Esophagus squamous epithelium (tissue), 5 donors: ENCODE results near the gene TOMM22. TPM values are rescaled to one million over a fixed set of nuclear protein-coding genes. Genes with fewer than 3 reads are reported as not detected.
A peak's percentile ranks its signal among the peaks of the same experiment; 100 is the strongest.

ENCODE experiments used
- DNase-seq: peaks from one replicate; lab custom pipeline; 2025; lab: John Stamatoyannopoulos, UW
- H3K27ac ChIP-seq, 4 donors: fragments of 200-600 bp; sonication (generic); one replicate each; pipeline ENCODE4 v1.5.1; 2016 to 2019; ENCODE audit warnings: mild to moderate bottlenecking in 1 of 4
- H3K27me3 ChIP-seq, 4 donors: fragments of 200-600 bp; sonication (generic); 1 replicate in 3 of 4; 2 replicates in 1 of 4; pipeline versions ENCODE4 v1.5.1 to v1.6.0; 2017 to 2021; ENCODE audit warnings: antibody characterized with exemption in 1 of 4
- H3K36me3 ChIP-seq, 3 donors: fragments of 200-600 bp; sonication (generic); one replicate each; pipeline ENCODE4 v1.5.1; 2016 to 2019
- H3K4me1 ChIP-seq, 3 donors: fragments of 200-600 bp; sonication (generic); one replicate each; pipeline ENCODE4 v1.5.1; 2017 to 2019
- H3K4me3 ChIP-seq, 4 donors: fragments of 200-600 bp; sonication (generic); 1 replicate in 3 of 4; 2 replicates in 1 of 4; pipeline ENCODE4 v1.5.1; 2016 to 2019; ENCODE audit warnings: mild to moderate bottlenecking in 2 of 4, moderate library complexity in 1 of 4
- H3K9me3 ChIP-seq, 3 donors: fragments of 200-600 bp; sonication (generic); one replicate each; pipeline ENCODE4 v1.5.1; 2016 to 2019
- CTCF ChIP-seq, 6 experiments: fragments of 450-650 bp in 4 of 6; fragments of 200-600 bp in 2 of 6; sonication (generic) in 2 of 6; IDR thresholded peaks; one replicate each; pipeline ENCODE4 v1.5.1; 2016 to 2019; ENCODE audit warnings: antibody characterized with exemption in 6 of 6, mild to moderate bottlenecking in 4 of 6, moderate library complexity in 4 of 6
- POLR2A ChIP-seq, 4 donors: fragments of 450-650 bp; IDR thresholded peaks; one replicate each; pipeline ENCODE4 v1.6.1; 2017; ENCODE audit warnings: antibody characterized with exemption in 4 of 4, mild to moderate bottlenecking in 4 of 4, moderate library complexity in 3 of 4
- WGBS, 2 donors: methylation state at CpG; one replicate each; pipeline ENCODE4 v1.1.5; 2018; 5-methylcytosine and 5-hydroxymethylcytosine counted together
- intact Hi-C: fragments of 100-400 bp; cut with DNase I; formaldehyde crosslinking; loops from one replicate; pipeline ENCODE4 v1.15.0; 2022
- total RNA-seq, 4 donors: library from RNA; depleted of rRNA; stranded (reverse); fragments of >200 nt; gene quantifications; one replicate each; pipeline ENCODE4 v1.1.0, GENCODE V29; 2016
- donor health status: DM: yes; HTN: yes; CAD: no.

Gene TOMM22
- total RNA-seq, 4 donors from 2014 or later = 23.4 to 73.7 (median 57.2) TPM

GRCh38 chr22:38717244-38717643, 35.5 kb downstream of the TOMM22 start:
- H3K4me1 ChIP-seq = peaks cover 4 to 56% (median 34%) of the 10 kb centered on the region in 3 donors
- intact Hi-C loops = no loop called here
- no peaks in the 10 kb centered on the region for H3K9me3 ChIP-seq
- 93 to 95% methylated on average over 5 to 6 of the region's 6 CpGs for WGBS, 2 donors
- peaks cover 0 to 71% (median 12%) of the 10 kb centered on the region in 3 donors for H3K36me3 ChIP-seq
- TF ChIP-seq CTCF (IDR thresholded peaks at IDR 0.05) = no peak
- TF ChIP-seq POLR2A (IDR thresholded peaks at IDR 0.05) = no peak
- no peak for DNase-seq
- peak overlapping the region in 2 of 4 donors; percentile 47 to 72 for H3K27ac ChIP-seq
- H3K4me3 ChIP-seq = no peak overlapping the region
- no peaks in the 10 kb centered on the region for H3K27me3 ChIP-seq

GRCh38 chr22:38718414-38718813, 36.7 kb downstream of the TOMM22 start:
- Histone ChIP-seq H3K4me3 (no peak overlapping the region), H3K27ac (peak overlapping the region; percentile 17 to 72 (median 52)), H3K36me3 (peaks cover 0 to 76% (median 19%) of the 10 kb centered on the region in 3 donors), H3K4me1 (peaks cover 4 to 50% (median 30%) of the 10 kb centered on the region in 3 donors), H3K9me3 (no peaks in the 10 kb centered on the region), H3K27me3 (no peaks in the 10 kb centered on the region)
- TF ChIP-seq CTCF (IDR thresholded peaks at IDR 0.05) (peak in 5 of 6 experiments; percentile 48 to 90 (median 78)), POLR2A (IDR thresholded peaks at IDR 0.05) (no peak)
- 12 to 29% methylated on average over 6 of the region's 6 CpGs for WGBS, 2 donors
- DNase-seq = no peak
- intact Hi-C loops = no loop called here

- DNase-seq = no peak
- H3K36me3 ChIP-seq = peaks cover 0 to 84% (median 21%) of the 10 kb centered on the region in 3 donors
- no peak overlapping the region for H3K4me3 ChIP-seq
- 90 to 93% methylated on average over 6 of the region's 6 CpGs for WGBS, 2 donors
- TF ChIP-seq POLR2A (IDR thresholded peaks at IDR 0.05) = no peak
- no peaks in the 10 kb centered on the region for H3K27me3 ChIP-seq
- H3K4me1 ChIP-seq = peaks cover 4 to 45% (median 30%) of the 10 kb centered on the region in 3 donors
- peak overlapping the region; percentile 15 to 72 (median 58) for H3K27ac ChIP-seq
- no peaks in the 10 kb centered on the region for H3K9me3 ChIP-seq
- intact Hi-C loops = no loop called here
Measured at GRCh38 chr22:38719196-38719595, 37.4 kb downstream of the TOMM22 start.

GRCh38 chr22:38720350-38720749, 38.6 kb downstream of the TOMM22 start:
- intact Hi-C loops = no loop called here
- TF ChIP-seq CTCF (IDR thresholded peaks at IDR 0.05) = no peak
- no peak for TF ChIP-seq POLR2A (IDR thresholded peaks at IDR 0.05)
- peaks cover 2 to 93% (median 30%) of the 10 kb centered on the region in 3 donors for H3K36me3 ChIP-seq

GRCh38 chr22:38721551-38721950, 39.8 kb downstream of the TOMM22 start:
- no peak for DNase-seq
- Histone ChIP-seq H3K27ac (no peak overlapping the region), H3K27me3 (no peaks in the 10 kb centered on the region), H3K9me3 (no peaks in the 10 kb centered on the region), H3K4me1 (peaks cover 4 to 28% (median 28%) of the 10 kb centered on the region in 3 donors), H3K36me3 (peaks cover 14 to 93% (median 35%) of the 10 kb centered on the region in 3 donors), H3K4me3 (no peak overlapping the region)
- 91 to 92% methylated on average over 6 to 7 of the region's 7 CpGs for WGBS, 2 donors
- no peak for TF ChIP-seq POLR2A (IDR thresholded peaks at IDR 0.05)
- no peak for TF ChIP-seq CTCF (IDR thresholded peaks at IDR 0.05)
- intact Hi-C loops = no loop called here

More at GRCh38 chr22:38720350-38720749, 38.6 kb downstream of the TOMM22 start:
- Histone ChIP-seq H3K9me3 (no peaks in the 10 kb centered on the region), H3K27ac (no peak overlapping the region), H3K4me1 (peaks cover 4 to 35% (median 30%) of the 10 kb centered on the region in 3 donors), H3K27me3 (no peaks in the 10 kb centered on the region), H3K4me3 (no peak overlapping the region)
- no peak for DNase-seq
- WGBS, 2 donors = 80 to 92% methylated on average over 3 of the region's 3 CpGs
